GM12878 (cell line): Measurements from ENCODE around the gene SLC37A3.

Source experiments
- POLR2AphosphoS5 ChIP-seq: IDR thresholded peaks from 2 replicates; pipeline ENCODE4 v1.6.1; 2011; ENCODE audit warnings: mild to moderate bottlenecking, low read length, inconsistent platforms
- RAD51 ChIP-seq: fragments of 450-650 bp; IDR thresholded peaks from 2 replicates; pipeline ENCODE4 v1.6.1; 2016; ENCODE audit warnings: moderate library complexity, mild to moderate bottlenecking, inconsistent platforms
- TAF1 ChIP-seq: IDR thresholded peaks from 2 replicates; pipeline ENCODE4 v1.6.1; 2011; ENCODE audit warnings: mild to moderate bottlenecking, low read depth, low read length, borderline replicate concordance
- TCF3 ChIP-seq: IDR thresholded peaks from 2 replicates; pipeline ENCODE4 v1.6.1; 2012; ENCODE audit warnings: low read depth, mild to moderate bottlenecking, low read length, borderline replicate concordance; ENCODE audit not compliant: insufficient read depth
- ZNF274 ChIP-seq: IDR thresholded peaks from one replicate; pipeline ENCODE4 v1.8.0; 2011; ENCODE audit not compliant: insufficient read length, insufficient read depth
- TF ChIP-seq, protein P1 (sequence below), 3 experiments: IDR thresholded peaks in 2 of 3; conservative IDR thresholded peaks in 1 of 3; 2 replicates each; pipeline ENCODE4 v1.5.1; 2011; ENCODE audit warnings: low read depth in 3 of 3, low read length in 3 of 3, mild to moderate bottlenecking in 3 of 3, control low read depth in 2 of 3, moderate library complexity in 2 of 3, inconsistent platforms in 1 of 3, mixed read lengths in 1 of 3; ENCODE audit not compliant: control insufficient read depth in 2 of 3, insufficient read depth in 1 of 3; ENCODE audit errors: extremely low read depth in 1 of 3

DNA sequence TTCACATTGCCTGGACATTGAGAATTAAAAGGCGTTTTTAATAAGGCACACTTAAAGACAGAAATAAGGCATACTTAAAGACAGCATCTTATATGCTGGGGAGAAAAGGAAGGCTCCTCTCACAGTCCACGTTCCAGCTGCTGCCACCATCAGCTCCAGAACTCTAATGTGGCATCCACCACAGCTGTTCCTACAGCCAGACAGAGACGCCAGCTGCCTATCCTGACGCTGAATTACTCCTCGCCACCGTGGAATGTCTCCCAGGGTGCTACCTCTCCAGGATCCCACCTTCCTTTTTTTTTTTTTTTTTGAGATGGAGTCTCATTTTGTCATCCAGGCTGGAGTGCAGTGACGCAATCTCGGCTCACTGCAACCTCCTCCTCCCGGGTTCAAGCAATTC is 30.8 kb downstream of the SLC37A3 start:
- TF ChIP-seq ZNF274 (no peak), TCF3 (no peak), TAF1 (no peak), POLR2AphosphoS5 (no peak), RAD51 (no peak)
- TF ChIP-seq, protein P1, sequence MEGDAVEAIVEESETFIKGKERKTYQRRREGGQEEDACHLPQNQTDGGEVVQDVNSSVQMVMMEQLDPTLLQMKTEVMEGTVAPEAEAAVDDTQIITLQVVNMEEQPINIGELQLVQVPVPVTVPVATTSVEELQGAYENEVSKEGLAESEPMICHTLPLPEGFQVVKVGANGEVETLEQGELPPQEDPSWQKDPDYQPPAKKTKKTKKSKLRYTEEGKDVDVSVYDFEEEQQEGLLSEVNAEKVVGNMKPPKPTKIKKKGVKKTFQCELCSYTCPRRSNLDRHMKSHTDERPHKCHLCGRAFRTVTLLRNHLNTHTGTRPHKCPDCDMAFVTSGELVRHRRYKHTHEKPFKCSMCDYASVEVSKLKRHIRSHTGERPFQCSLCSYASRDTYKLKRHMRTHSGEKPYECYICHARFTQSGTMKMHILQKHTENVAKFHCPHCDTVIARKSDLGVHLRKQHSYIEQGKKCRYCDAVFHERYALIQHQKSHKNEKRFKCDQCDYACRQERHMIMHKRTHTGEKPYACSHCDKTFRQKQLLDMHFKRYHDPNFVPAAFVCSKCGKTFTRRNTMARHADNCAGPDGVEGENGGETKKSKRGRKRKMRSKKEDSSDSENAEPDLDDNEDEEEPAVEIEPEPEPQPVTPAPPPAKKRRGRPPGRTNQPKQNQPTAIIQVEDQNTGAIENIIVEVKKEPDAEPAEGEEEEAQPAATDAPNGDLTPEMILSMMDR (IDR thresholded peaks at IDR 0.05 in 2 of 3, conservative IDR thresholded peaks at IDR 0.05 in 1 of 3; ENCODE audit: control insufficient read depth in 2 of 3, extremely low read depth in 1 of 3, insufficient read depth in 1 of 3, low read depth in 3 of 3, low read length in 3 of 3), result no peak
